Measurements from ENCODE around the gene ADAMTS12. TPM values are rescaled to one million over a fixed set of nuclear protein-coding genes. Genes with fewer than 3 reads are reported as not detected.

ADAMTS12 gene
- total and polyA plus RNA-seq, 2 experiments from 2014 or later = 9.1 to 17.1 TPM

DNA sequence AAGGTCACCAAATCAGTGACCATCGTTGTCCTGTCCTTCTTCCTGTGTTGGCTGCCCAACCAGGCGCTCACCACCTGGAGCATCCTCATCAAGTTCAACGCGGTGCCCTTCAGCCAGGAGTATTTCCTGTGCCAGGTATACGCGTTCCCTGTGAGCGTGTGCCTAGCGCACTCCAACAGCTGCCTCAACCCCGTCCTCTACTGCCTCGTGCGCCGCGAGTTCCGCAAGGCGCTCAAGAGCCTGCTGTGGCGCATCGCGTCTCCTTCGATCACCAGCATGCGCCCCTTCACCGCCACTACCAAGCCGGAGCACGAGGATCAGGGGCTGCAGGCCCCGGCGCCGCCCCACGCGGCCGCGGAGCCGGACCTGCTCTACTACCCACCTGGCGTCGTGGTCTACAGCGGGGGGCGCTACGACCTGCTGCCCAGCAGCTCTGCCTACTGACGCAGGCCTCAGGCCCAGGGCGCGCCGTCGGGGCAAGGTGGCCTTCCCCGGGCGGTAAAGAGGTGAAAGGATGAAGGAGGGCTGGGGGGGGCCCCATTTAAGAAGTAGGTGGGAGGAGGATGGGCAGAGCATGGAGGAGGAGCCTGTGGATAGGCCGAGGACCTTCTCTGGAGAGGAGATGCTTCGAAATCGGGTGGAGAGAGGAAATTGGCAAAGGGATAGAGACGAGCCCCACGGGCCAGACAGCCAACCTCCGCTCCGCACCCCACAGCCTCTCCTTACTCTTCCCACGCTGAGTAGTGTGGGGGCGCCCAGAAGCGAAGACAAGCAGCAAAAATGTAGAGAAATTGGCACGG, 46.1 kb upstream of the ADAMTS12 start:
- no peaks in the 10 kb centered on the region for H3K36me3 Mint-ChIP-seq (ENCODE audit: low read depth)
- no peak overlapping the region for H2AFZ ChIP-seq
- H3K4me3 ChIP-seq = no peak overlapping the region
- no peaks in the 10 kb centered on the region for H3K4me1 ChIP-seq (ENCODE audit: insufficient read depth)
- no peaks in the 10 kb centered on the region for H3K9me2 ChIP-seq (ENCODE audit: insufficient read depth)
- TF ChIP-seq, protein P1, sequence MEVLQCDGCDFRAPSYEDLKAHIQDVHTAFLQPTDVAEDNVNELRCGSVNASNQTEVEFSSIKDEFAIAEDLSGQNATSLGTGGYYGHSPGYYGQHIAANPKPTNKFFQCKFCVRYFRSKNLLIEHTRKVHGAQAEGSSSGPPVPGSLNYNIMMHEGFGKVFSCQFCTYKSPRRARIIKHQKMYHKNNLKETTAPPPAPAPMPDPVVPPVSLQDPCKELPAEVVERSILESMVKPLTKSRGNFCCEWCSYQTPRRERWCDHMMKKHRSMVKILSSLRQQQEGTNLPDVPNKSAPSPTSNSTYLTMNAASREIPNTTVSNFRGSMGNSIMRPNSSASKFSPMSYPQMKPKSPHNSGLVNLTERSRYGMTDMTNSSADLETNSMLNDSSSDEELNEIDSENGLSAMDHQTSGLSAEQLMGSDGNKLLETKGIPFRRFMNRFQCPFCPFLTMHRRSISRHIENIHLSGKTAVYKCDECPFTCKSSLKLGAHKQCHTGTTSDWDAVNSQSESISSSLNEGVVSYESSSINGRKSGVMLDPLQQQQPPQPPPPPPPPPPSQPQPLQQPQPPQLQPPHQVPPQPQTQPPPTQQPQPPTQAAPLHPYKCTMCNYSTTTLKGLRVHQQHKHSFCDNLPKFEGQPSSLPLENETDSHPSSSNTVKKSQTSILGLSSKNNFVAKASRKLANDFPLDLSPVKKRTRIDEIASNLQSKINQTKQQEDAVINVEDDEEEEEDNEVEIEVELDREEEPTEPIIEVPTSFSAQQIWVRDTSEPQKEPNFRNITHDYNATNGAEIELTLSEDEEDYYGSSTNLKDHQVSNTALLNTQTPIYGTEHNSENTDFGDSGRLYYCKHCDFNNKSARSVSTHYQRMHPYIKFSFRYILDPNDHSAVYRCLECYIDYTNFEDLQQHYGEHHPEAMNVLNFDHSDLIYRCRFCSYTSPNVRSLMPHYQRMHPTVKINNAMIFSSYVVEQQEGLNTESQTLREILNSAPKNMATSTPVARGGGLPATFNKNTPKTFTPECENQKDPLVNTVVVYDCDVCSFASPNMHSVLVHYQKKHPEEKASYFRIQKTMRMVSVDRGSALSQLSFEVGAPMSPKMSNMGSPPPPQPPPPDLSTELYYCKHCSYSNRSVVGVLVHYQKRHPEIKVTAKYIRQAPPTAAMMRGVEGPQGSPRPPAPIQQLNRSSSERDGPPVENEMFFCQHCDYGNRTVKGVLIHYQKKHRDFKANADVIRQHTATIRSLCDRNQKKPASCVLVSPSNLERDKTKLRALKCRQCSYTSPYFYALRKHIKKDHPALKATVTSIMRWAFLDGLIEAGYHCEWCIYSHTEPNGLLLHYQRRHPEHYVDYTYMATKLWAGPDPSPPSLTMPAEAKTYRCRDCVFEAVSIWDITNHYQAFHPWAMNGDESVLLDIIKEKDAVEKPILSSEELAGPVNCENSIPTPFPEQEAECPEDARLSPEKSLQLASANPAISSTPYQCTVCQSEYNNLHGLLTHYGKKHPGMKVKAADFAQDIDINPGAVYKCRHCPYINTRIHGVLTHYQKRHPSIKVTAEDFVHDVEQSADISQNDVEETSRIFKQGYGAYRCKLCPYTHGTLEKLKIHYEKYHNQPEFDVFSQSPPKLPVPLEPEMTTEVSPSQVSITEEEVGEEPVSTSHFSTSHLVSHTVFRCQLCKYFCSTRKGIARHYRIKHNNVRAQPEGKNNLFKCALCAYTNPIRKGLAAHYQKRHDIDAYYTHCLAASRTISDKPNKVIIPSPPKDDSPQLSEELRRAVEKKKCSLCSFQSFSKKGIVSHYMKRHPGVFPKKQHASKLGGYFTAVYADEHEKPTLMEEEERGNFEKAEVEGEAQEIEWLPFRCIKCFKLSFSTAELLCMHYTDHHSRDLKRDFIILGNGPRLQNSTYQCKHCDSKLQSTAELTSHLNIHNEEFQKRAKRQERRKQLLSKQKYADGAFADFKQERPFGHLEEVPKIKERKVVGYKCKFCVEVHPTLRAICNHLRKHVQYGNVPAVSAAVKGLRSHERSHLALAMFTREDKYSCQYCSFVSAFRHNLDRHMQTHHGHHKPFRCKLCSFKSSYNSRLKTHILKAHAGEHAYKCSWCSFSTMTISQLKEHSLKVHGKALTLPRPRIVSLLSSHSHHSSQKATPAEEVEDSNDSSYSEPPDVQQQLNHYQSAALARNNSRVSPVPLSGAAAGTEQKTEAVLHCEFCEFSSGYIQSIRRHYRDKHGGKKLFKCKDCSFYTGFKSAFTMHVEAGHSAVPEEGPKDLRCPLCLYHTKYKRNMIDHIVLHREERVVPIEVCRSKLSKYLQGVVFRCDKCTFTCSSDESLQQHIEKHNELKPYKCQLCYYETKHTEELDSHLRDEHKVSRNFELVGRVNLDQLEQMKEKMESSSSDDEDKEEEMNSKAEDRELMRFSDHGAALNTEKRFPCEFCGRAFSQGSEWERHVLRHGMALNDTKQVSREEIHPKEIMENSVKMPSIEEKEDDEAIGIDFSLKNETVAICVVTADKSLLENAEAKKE (CRISPR knock-in tag; IDR thresholded peaks at IDR 0.05) = no peak
- TF ChIP-seq, protein P2, sequence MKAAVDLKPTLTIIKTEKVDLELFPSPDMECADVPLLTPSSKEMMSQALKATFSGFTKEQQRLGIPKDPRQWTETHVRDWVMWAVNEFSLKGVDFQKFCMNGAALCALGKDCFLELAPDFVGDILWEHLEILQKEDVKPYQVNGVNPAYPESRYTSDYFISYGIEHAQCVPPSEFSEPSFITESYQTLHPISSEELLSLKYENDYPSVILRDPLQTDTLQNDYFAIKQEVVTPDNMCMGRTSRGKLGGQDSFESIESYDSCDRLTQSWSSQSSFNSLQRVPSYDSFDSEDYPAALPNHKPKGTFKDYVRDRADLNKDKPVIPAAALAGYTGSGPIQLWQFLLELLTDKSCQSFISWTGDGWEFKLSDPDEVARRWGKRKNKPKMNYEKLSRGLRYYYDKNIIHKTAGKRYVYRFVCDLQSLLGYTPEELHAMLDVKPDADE (IDR thresholded peaks at IDR 0.05) = no peak
- TF ChIP-seq CREB1 (CRISPR knock-in tag; IDR thresholded peaks at IDR 0.05; ENCODE audit: low read depth) (no peak), POLR2AphosphoS5 (IDR thresholded peaks at IDR 0.05; ENCODE audit: low read depth) (no peak), NANOG (IDR thresholded peaks at IDR 0.05; ENCODE audit: borderline replicate concordance) (no peak), STAT1 (IDR thresholded peaks at IDR 0.05; ENCODE audit: unreplicated experiment) (no peak)
- TF ChIP-seq, protein P3, sequence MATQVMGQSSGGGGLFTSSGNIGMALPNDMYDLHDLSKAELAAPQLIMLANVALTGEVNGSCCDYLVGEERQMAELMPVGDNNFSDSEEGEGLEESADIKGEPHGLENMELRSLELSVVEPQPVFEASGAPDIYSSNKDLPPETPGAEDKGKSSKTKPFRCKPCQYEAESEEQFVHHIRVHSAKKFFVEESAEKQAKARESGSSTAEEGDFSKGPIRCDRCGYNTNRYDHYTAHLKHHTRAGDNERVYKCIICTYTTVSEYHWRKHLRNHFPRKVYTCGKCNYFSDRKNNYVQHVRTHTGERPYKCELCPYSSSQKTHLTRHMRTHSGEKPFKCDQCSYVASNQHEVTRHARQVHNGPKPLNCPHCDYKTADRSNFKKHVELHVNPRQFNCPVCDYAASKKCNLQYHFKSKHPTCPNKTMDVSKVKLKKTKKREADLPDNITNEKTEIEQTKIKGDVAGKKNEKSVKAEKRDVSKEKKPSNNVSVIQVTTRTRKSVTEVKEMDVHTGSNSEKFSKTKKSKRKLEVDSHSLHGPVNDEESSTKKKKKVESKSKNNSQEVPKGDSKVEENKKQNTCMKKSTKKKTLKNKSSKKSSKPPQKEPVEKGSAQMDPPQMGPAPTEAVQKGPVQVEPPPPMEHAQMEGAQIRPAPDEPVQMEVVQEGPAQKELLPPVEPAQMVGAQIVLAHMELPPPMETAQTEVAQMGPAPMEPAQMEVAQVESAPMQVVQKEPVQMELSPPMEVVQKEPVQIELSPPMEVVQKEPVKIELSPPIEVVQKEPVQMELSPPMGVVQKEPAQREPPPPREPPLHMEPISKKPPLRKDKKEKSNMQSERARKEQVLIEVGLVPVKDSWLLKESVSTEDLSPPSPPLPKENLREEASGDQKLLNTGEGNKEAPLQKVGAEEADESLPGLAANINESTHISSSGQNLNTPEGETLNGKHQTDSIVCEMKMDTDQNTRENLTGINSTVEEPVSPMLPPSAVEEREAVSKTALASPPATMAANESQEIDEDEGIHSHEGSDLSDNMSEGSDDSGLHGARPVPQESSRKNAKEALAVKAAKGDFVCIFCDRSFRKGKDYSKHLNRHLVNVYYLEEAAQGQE (IDR thresholded peaks at IDR 0.05; ENCODE audit: unreplicated experiment) = peak; percentile 11
- TF ChIP-seq, protein P4, sequence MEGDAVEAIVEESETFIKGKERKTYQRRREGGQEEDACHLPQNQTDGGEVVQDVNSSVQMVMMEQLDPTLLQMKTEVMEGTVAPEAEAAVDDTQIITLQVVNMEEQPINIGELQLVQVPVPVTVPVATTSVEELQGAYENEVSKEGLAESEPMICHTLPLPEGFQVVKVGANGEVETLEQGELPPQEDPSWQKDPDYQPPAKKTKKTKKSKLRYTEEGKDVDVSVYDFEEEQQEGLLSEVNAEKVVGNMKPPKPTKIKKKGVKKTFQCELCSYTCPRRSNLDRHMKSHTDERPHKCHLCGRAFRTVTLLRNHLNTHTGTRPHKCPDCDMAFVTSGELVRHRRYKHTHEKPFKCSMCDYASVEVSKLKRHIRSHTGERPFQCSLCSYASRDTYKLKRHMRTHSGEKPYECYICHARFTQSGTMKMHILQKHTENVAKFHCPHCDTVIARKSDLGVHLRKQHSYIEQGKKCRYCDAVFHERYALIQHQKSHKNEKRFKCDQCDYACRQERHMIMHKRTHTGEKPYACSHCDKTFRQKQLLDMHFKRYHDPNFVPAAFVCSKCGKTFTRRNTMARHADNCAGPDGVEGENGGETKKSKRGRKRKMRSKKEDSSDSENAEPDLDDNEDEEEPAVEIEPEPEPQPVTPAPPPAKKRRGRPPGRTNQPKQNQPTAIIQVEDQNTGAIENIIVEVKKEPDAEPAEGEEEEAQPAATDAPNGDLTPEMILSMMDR (conservative IDR thresholded peaks at IDR 0.05; ENCODE audit: low read depth in 2 of 2) = peak in 1 of 2 experiments; percentile 54; a peak in 2 of 4 replicates
- H3K27me3 ChIP-seq (ENCODE audit: insufficient read depth) = peaks cover 15% of the 10 kb centered on the region
- DNase-seq (ENCODE audit: low spot score) (peak; percentile 37), ATAC-seq (peak; percentile 13)
- no peak overlapping the region for H3K27ac Mint-ChIP-seq
- H3K9me3 Mint-ChIP-seq = no peaks in the 10 kb centered on the region
- no peak overlapping the region for H3K4me3 Mint-ChIP-seq
- H3K79me2 ChIP-seq (replicated peaks; ENCODE audit: insufficient read depth) = no peaks in the 10 kb centered on the region
- no peaks in the 10 kb centered on the region for H3K36me3 ChIP-seq (ENCODE audit: insufficient read depth)
- no peaks in the 10 kb centered on the region for H3F3A ChIP-seq (replicated peaks; ENCODE audit: low read depth)
- peaks cover 22% of the 10 kb centered on the region for H3K27me3 Mint-ChIP-seq (ENCODE audit: insufficient read depth, low read depth, poor library complexity)
- no peak overlapping the region for H3K4me2 ChIP-seq
- H4K20me1 ChIP-seq (replicated peaks; ENCODE audit: insufficient read depth) = no peaks in the 10 kb centered on the region
- H3K4me1 Mint-ChIP-seq = peaks cover 19% of the 10 kb centered on the region
- no peak overlapping the region for H3K27ac ChIP-seq (ENCODE audit: low read depth)

Measured in GM23338 (cell line).